Ovary (tissue), 9 donors: Measurements from ENCODE around the gene TACR1. TPM values are rescaled to one million over a fixed set of nuclear protein-coding genes. Genes with fewer than 3 reads are reported as not detected.

Source experiments
- DNase-seq, 5 donors: peaks; one replicate each; pipeline ENCODE4 v3.0.0-alpha.2; 2019 to 2020
- H3K27ac ChIP-seq, 2 donors: fragments of 200-600 bp; one replicate each; pipeline versions ENCODE4 v1.5.1 to v1.8.0; 2019 to 2022
- H3K27me3 ChIP-seq: fragments of 200-600 bp; one replicate; pipeline ENCODE4 v1.8.0; 2022
- H3K36me3 ChIP-seq: fragments of 200-600 bp; sonication (generic); one replicate; pipeline ENCODE4 v1.5.1; 2019
- H3K4me1 ChIP-seq: one replicate; pipeline ENCODE4 v1.8.1; 2013; ENCODE audit warnings: mild to moderate bottlenecking, moderate library complexity; ENCODE audit not compliant: insufficient read depth
- H3K4me3 ChIP-seq: fragments of 200-600 bp; sonication (generic); one replicate; pipeline ENCODE4 v1.5.1; 2017
- H3K9me3 ChIP-seq, 2 donors: fragments of 200-600 bp in 1 of 2; sonication (generic) in 1 of 2; one replicate each; pipeline versions ENCODE4 v1.5.1 to v1.8.1; 2013 to 2019; ENCODE audit warnings: mild to moderate bottlenecking in 1 of 2, moderate library complexity in 1 of 2
- EP300 ChIP-seq: sonication (generic); formaldehyde crosslinking; IDR thresholded peaks from one replicate; pipeline ENCODE4 v1.6.1; 2017; ENCODE audit warnings: antibody characterized with exemption
- POLR2A ChIP-seq: fragments of 450-650 bp; IDR thresholded peaks from one replicate; pipeline ENCODE4 v1.6.1; 2017; ENCODE audit warnings: antibody characterized with exemption, mild to moderate bottlenecking, moderate library complexity
- WGBS, 3 donors: extraction: QIAGEN DNeasy Blood & Tissue Kit in 1 of 3; methylation state at CpG; one replicate each; pipeline versions ENCODE4 v1.1.5 to v1.1.7; 2013 to 2017; 5-methylcytosine and 5-hydroxymethylcytosine counted together
- intact Hi-C, 4 donors: fragments of 100-400 bp; cut with DNase I; formaldehyde crosslinking; loops; one replicate each; pipeline versions ENCODE4 v1.11.0 to v1.15.1; 2022 to 2023
- polyA plus RNA-seq, 2 donors: library from polyadenylated mRNA; stranded (reverse); fragments of 200-250 nt in 1 of 2; fragments of 350-450 nt in 1 of 2; fragmentation: Illumina TruSeq in 1 of 2; extraction: RNeasy Lipid Tissue Mini Kit (QIAGEN cat#74804) in 1 of 2; gene quantifications; one replicate each; pipeline ENCODE4 v1.2.3, GENCODE V29; 2013 to 2014
- total RNA-seq, 7 donors: library from RNA; depleted of rRNA in 2 of 7; stranded (reverse); fragments of >200 nt in 2 of 7; fragmentation: NEBNext Ultra II Directional in 3 of 7; extraction: Animal tissue kit (Norgen Biotek cat#: 25700) in 3 of 7; gene quantifications; one replicate each; pipeline versions ENCODE4 v1.1.0 to v1.2.4, GENCODE V29; 2016 to 2023
- TF ChIP-seq, protein P1 (sequence below), 3 donors: fragments of 450-650 bp in 2 of 3; fragments of 200-600 bp in 1 of 3; IDR thresholded peaks; one replicate each; pipeline versions ENCODE4 v1.5.1 to v1.8.0; 2016 to 2022; ENCODE audit warnings: antibody characterized with exemption in 3 of 3, mild to moderate bottlenecking in 1 of 3
- donor health status: DM: no; HTN: no; CAD: no; lungs with moderate emphysema.
- donor health status: DM: no; HTN: no; CAD: no.
- donor health status: Bipolar disorder and iron deficiency.
- donor health status: DM: yes; HTN: yes; CAD: no.
- donor health status: DM: no; HTN: no; CAD: no.
- donor health status: DM: yes; HTN: yes; CAD: no.

TACR1 gene
- total and polyA plus RNA-seq, 9 donors, result 0.43 to 4.4 (median 1.3) TPM

GRCh38 chr2:75031171-75031570, 168.1 kb downstream of the TACR1 start:
- DNase-seq, result no peak
- H3K4me3 ChIP-seq, result no peak overlapping the region
- WGBS, 3 donors, result 93 to 95% (median 94%) methylated on average over 6 of the region's 6 CpGs
- TF ChIP-seq EP300 (no peak), POLR2A (no peak)
- TF ChIP-seq, protein P1, sequence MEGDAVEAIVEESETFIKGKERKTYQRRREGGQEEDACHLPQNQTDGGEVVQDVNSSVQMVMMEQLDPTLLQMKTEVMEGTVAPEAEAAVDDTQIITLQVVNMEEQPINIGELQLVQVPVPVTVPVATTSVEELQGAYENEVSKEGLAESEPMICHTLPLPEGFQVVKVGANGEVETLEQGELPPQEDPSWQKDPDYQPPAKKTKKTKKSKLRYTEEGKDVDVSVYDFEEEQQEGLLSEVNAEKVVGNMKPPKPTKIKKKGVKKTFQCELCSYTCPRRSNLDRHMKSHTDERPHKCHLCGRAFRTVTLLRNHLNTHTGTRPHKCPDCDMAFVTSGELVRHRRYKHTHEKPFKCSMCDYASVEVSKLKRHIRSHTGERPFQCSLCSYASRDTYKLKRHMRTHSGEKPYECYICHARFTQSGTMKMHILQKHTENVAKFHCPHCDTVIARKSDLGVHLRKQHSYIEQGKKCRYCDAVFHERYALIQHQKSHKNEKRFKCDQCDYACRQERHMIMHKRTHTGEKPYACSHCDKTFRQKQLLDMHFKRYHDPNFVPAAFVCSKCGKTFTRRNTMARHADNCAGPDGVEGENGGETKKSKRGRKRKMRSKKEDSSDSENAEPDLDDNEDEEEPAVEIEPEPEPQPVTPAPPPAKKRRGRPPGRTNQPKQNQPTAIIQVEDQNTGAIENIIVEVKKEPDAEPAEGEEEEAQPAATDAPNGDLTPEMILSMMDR (IDR thresholded peaks at IDR 0.05), result no peak
- no peaks in the 10 kb centered on the region for H3K27me3 ChIP-seq
- no peaks in the 10 kb centered on the region for H3K4me1 ChIP-seq
- no peaks in the 10 kb centered on the region for H3K9me3 ChIP-seq
- no peak overlapping the region for H3K27ac ChIP-seq
- intact Hi-C loops, result no loop called here
- H3K36me3 ChIP-seq, result no peaks in the 10 kb centered on the region

DNA sequence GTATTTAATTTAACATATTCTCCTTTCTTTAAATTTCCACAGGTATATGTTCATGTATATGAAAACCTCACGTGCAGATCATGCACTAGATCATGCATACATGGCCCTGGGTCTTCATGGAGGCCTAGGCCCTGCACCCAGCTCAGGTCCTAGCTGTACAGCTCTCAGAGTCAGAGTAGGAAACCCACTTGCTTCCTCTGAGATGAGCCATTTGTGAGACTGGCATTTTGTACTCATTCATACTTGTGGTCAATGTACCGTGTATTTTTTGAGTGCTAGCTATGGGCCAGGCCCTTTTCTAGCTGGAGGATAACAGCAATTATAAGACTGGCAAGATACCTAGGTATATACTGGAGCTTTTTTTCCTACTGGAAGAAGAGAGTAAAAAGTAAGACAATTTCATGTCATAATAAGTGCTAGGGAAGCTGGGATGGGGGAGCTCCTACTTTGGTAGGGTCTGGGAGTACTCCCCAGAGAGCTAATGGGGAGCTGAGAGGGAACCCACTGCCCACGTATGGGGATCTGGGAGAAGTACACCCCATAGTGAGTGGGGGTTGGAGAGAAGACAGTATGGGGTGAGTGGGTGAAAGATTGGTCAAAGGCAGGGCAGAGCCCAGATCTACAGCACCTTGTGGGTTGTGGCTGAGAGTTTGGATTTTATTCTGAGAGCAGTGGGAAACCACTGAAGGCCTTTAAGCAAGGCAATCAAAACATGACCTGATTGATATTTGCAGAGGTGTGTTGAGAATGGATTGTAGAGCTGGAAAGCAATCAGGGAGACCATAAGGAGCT, 168.9 kb downstream of the TACR1 start:
- Histone ChIP-seq H3K4me1 (no peaks in the 10 kb centered on the region), H3K4me3 (no peak overlapping the region), H3K27me3 (no peaks in the 10 kb centered on the region), H3K9me3 (no peaks in the 10 kb centered on the region), H3K36me3 (no peaks in the 10 kb centered on the region), H3K27ac (no peak overlapping the region)
- intact Hi-C loops, result no loop called here
- TF ChIP-seq, protein P1 (IDR thresholded peaks at IDR 0.05), result no peak
- TF ChIP-seq EP300 (no peak), POLR2A (no peak)
- 90 to 96% (median 94%) methylated on average over 3 of the region's 3 CpGs for WGBS, 3 donors
- DNase-seq, result no peak

GRCh38 chr2:75027886-75028285, 171.4 kb downstream of the TACR1 start:
- intact Hi-C loops, result no loop called here
- Histone ChIP-seq H3K4me3 (no peak overlapping the region), H3K27me3 (no peaks in the 10 kb centered on the region), H3K27ac (no peak overlapping the region), H3K36me3 (no peaks in the 10 kb centered on the region), H3K9me3 (no peaks in the 10 kb centered on the region), H3K4me1 (no peaks in the 10 kb centered on the region)
- 98 to 100% (median 100%) methylated on average over 2 of the region's 2 CpGs for WGBS, 3 donors
- DNase-seq, result no peak
- TF ChIP-seq EP300 (no peak), POLR2A (no peak)
- TF ChIP-seq, protein P1 (IDR thresholded peaks at IDR 0.05), result no peak

DNA sequence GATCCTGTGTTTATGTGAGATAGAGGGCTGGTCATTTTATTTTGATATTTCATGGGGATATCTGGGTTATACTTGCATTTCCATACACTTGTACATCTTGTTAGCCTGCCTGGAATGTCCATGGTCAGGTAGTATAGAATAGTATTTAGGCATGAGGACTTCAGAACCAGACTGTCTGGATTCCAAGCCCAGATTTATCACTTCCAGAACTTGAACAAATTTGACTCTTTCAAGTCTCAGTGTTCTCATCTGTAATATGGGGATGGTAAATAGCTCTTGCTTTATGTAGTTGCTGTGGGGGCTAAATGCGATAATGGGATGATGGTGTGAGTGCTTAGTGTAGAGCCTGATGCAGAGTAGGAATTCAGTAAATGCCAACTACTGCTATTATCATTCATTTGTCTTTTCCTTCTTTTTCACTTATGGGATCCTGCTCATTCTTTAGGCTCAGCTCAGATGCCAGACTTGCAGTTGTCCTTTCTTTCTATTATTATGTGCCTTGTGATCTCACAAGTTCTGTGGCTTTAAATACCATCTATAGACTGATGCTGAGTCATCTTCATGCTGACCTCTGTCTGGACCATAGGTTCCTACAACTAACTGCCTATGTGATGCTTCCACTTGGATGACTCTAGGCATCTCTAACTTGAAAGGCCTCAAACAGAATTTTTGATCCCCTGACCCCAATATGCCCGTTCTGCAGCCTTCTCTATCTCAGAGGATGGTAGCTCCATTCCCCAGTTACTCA, 173.5 kb downstream of the TACR1 start:
- no peaks in the 10 kb centered on the region for H3K36me3 ChIP-seq
- no peak for DNase-seq
- no peak overlapping the region for H3K4me3 ChIP-seq
- WGBS, 3 donors, result 95 to 99% (median 98%) methylated on average over 2 of the region's 2 CpGs
- H3K27me3 ChIP-seq, result no peaks in the 10 kb centered on the region
- no peak overlapping the region for H3K27ac ChIP-seq
- H3K9me3 ChIP-seq, result no peaks in the 10 kb centered on the region
- no peaks in the 10 kb centered on the region for H3K4me1 ChIP-seq
- TF ChIP-seq EP300, result no peak
- intact Hi-C loops, result no loop called here

DNA sequence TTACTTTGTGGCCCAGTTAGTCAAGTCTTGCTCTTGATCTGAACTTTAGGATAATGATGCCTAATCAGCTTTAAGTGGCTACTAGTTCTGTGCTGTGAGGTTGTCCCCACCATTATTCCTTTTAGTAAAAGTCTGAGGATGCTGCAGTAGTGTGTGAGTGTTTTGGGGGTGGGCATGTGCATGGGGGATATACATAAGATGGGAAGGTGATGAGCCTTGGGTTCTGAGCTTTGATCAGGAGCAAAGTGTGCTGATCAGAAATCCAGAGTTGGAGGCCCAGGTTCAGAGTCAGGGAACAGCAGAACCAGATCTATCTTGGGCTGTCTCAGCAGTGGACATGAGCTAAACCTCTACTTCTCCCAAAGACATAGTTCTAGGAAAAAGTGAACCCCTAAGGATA, 174.1 kb downstream of the TACR1 start:
- no peaks in the 10 kb centered on the region for H3K36me3 ChIP-seq
- no peak overlapping the region for H3K4me3 ChIP-seq
- DNase-seq, result no peak
- no peak for TF ChIP-seq POLR2A
- TF ChIP-seq, protein P1 (IDR thresholded peaks at IDR 0.05), result no peak
- no peak for TF ChIP-seq EP300
- H3K27ac ChIP-seq, result no peak overlapping the region
- no peaks in the 10 kb centered on the region for H3K9me3 ChIP-seq
- H3K27me3 ChIP-seq, result no peaks in the 10 kb centered on the region
- no peaks in the 10 kb centered on the region for H3K4me1 ChIP-seq
- intact Hi-C loops, result no loop called here
